ENCODE data around the gene CD3D. TPM values are rescaled to one million over a fixed set of nuclear protein-coding genes. Genes with fewer than 3 reads are reported as not detected.

The CD3D gene
- total and polyA plus RNA-seq, 2 of the 4 experiments (the other 2 are of a cell fraction) = not detected

GRCh38 chr11:118328745-118329144, 13.8 kb downstream of the CD3D start:
- no peak overlapping the region for H3K56ac ChIP-seq (ENCODE audit: extremely low read depth, insufficient read depth, low read length)
- no peaks in the 10 kb centered on the region for H3K79me1 ChIP-seq (ENCODE audit: low read depth in 1 of 2, low read length in 2 of 2)
- ChIA-PET CTCF (no interaction called here), POLR2A (ENCODE audit: unreplicated experiment) (no interaction called here)
- no peaks in the 10 kb centered on the region for H3K36me3 ChIP-seq (ENCODE audit: control insufficient read depth, insufficient read depth, low read length)
- no peak overlapping the region for H2AFZ ChIP-seq (replicated peaks; ENCODE audit: low read length, poor library complexity)
- in situ Hi-C loops (cut with MboI; ENCODE audit: low sequenced_read_pairs) = no loop called here
- H3K9me3 ChIP-seq (ENCODE audit: control insufficient read depth, insufficient read depth, low read length) = no peaks in the 10 kb centered on the region
- H3K23ac ChIP-seq (ENCODE audit: low read depth, low read length) = no peak overlapping the region
- H3K9ac ChIP-seq (ENCODE audit: low read depth, low read length) = no peak overlapping the region
- H2BK5ac ChIP-seq (ENCODE audit: low read depth, low read length, poor library complexity, severe bottlenecking) = no peak overlapping the region
- H2BK120ac ChIP-seq (ENCODE audit: low read depth, low read length) = no peak overlapping the region
- no peak overlapping the region for H3K4me2 ChIP-seq (ENCODE audit: low read depth, low read length)
- H4K8ac ChIP-seq (ENCODE audit: low read depth in 2 of 2, low read length in 2 of 2) = no peak overlapping the region
- no TSS peak for BruUV-seq (replicated peaks)
- no peak overlapping the region for H2AK5ac ChIP-seq (ENCODE audit: low read depth, low read length)
- no peak overlapping the region for H3K27ac ChIP-seq (ENCODE audit: insufficient read depth, low read length)
- no peak overlapping the region for H3K14ac ChIP-seq (replicated peaks; ENCODE audit: low read depth, low read length)
- no peak overlapping the region for H4K5ac ChIP-seq (ENCODE audit: low read depth, low read length)
- no peak overlapping the region for H2BK20ac ChIP-seq (ENCODE audit: low read depth, low read length)
- H4K20me1 ChIP-seq (ENCODE audit: insufficient read depth, low read length) = no peaks in the 10 kb centered on the region
- no peak overlapping the region for H4K91ac ChIP-seq (ENCODE audit: insufficient read depth, low read depth, low read length)
- H3K4me3 ChIP-seq (ENCODE audit: insufficient read depth, low read depth, low read length) = no peak overlapping the region
- no peaks in the 10 kb centered on the region; the same call in 1 of the 2 replicates for H3K27me3 ChIP-seq (ENCODE audit: control insufficient read depth, insufficient read depth, low read length)
- H3K18ac ChIP-seq (ENCODE audit: low read depth, low read length) = no peak overlapping the region
- intact Hi-C loops (cut with micrococcal nuclease) = no loop called here
- no peak overlapping the region for H2AK9ac ChIP-seq (replicated peaks; ENCODE audit: low read depth, low read length, poor library complexity)
- ATAC-seq (ENCODE audit: low read depth) = no peak
- DNase-seq = no peak
- no peak overlapping the region for H3K4ac ChIP-seq (ENCODE audit: low read depth, low read length)
- H2BK15ac ChIP-seq (ENCODE audit: low read depth, low read length) = no peak overlapping the region
- no peaks in the 10 kb centered on the region for H3K4me1 ChIP-seq (ENCODE audit: control insufficient read depth, insufficient read depth, low read length)
- H3K9me1 ChIP-seq (ENCODE audit: insufficient read depth, low read length) = no peaks in the 10 kb centered on the region
- dilution Hi-C loops (cut with HindIII; ENCODE audit: low sequenced_read_pairs, unreplicated experiment) = no loop called here
- TF ChIP-seq SMC3 (IDR thresholded peaks at IDR 0.05; ENCODE audit: low read depth, low read length) (no peak), CHD1 (IDR thresholded peaks at IDR 0.05; ENCODE audit: low read depth, low read length) (no peak), RAD21 (IDR thresholded peaks at IDR 0.05; ENCODE audit: low read length) (no peak), MAZ (IDR thresholded peaks at IDR 0.05; ENCODE audit: borderline replicate concordance, low read depth, low read length) (no peak), BHLHE40 (IDR thresholded peaks at IDR 0.05; ENCODE audit: low read depth, low read length) (no peak), RFX5 (IDR thresholded peaks at IDR 0.05; ENCODE audit: low read depth, low read length) (no peak)
- TF ChIP-seq, protein P1, sequence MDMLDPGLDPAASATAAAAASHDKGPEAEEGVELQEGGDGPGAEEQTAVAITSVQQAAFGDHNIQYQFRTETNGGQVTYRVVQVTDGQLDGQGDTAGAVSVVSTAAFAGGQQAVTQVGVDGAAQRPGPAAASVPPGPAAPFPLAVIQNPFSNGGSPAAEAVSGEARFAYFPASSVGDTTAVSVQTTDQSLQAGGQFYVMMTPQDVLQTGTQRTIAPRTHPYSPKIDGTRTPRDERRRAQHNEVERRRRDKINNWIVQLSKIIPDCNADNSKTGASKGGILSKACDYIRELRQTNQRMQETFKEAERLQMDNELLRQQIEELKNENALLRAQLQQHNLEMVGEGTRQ (IDR thresholded peaks at IDR 0.05; ENCODE audit: low read depth, low read length) = no peak
- TF ChIP-seq, protein P2, sequence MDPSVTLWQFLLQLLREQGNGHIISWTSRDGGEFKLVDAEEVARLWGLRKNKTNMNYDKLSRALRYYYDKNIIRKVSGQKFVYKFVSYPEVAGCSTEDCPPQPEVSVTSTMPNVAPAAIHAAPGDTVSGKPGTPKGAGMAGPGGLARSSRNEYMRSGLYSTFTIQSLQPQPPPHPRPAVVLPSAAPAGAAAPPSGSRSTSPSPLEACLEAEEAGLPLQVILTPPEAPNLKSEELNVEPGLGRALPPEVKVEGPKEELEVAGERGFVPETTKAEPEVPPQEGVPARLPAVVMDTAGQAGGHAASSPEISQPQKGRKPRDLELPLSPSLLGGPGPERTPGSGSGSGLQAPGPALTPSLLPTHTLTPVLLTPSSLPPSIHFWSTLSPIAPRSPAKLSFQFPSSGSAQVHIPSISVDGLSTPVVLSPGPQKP (IDR thresholded peaks at IDR 0.05; ENCODE audit: borderline replicate concordance, low read depth, low read length) = no peak
